ENCODE results near the gene FMO2.

GRCh38 chr1:171247501-171247900 is 62.4 kb downstream of the FMO2 start:
- TF ChIP-seq POLR2AphosphoS5 (IDR thresholded peaks at IDR 0.05; ENCODE audit: low read depth, low read length) (no peak), POLR2A (IDR thresholded peaks at IDR 0.05; ENCODE audit: control extremely low read depth in 1 of 2, low read depth in 2 of 2, low read length in 2 of 2) (no peak), RNF2 (IDR thresholded peaks at IDR 0.05; ENCODE audit: borderline replicate concordance, low read depth, low read length, missing control alignments, poor library complexity, severe bottlenecking) (no peak), TBP (IDR thresholded peaks at IDR 0.05; ENCODE audit: low read depth, low read length) (no peak), RXRA (IDR thresholded peaks at IDR 0.05; ENCODE audit: insufficient read depth, low read depth, low read length) (no peak), CREB1 (IDR thresholded peaks at IDR 0.05) (no peak), CBX5 (IDR thresholded peaks at IDR 0.05; ENCODE audit: low read depth, low read length) (no peak)
- TF ChIP-seq, protein P1, sequence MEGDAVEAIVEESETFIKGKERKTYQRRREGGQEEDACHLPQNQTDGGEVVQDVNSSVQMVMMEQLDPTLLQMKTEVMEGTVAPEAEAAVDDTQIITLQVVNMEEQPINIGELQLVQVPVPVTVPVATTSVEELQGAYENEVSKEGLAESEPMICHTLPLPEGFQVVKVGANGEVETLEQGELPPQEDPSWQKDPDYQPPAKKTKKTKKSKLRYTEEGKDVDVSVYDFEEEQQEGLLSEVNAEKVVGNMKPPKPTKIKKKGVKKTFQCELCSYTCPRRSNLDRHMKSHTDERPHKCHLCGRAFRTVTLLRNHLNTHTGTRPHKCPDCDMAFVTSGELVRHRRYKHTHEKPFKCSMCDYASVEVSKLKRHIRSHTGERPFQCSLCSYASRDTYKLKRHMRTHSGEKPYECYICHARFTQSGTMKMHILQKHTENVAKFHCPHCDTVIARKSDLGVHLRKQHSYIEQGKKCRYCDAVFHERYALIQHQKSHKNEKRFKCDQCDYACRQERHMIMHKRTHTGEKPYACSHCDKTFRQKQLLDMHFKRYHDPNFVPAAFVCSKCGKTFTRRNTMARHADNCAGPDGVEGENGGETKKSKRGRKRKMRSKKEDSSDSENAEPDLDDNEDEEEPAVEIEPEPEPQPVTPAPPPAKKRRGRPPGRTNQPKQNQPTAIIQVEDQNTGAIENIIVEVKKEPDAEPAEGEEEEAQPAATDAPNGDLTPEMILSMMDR (IDR thresholded peaks at IDR 0.05; ENCODE audit: control extremely low read depth in 1 of 3, insufficient read depth in 1 of 3, low read depth in 1 of 3, low read length in 3 of 3), result no peak

Measured in H1 (cell line).